Measurements from ENCODE around the gene HOXC13.

HOXC13 gene

DNA sequence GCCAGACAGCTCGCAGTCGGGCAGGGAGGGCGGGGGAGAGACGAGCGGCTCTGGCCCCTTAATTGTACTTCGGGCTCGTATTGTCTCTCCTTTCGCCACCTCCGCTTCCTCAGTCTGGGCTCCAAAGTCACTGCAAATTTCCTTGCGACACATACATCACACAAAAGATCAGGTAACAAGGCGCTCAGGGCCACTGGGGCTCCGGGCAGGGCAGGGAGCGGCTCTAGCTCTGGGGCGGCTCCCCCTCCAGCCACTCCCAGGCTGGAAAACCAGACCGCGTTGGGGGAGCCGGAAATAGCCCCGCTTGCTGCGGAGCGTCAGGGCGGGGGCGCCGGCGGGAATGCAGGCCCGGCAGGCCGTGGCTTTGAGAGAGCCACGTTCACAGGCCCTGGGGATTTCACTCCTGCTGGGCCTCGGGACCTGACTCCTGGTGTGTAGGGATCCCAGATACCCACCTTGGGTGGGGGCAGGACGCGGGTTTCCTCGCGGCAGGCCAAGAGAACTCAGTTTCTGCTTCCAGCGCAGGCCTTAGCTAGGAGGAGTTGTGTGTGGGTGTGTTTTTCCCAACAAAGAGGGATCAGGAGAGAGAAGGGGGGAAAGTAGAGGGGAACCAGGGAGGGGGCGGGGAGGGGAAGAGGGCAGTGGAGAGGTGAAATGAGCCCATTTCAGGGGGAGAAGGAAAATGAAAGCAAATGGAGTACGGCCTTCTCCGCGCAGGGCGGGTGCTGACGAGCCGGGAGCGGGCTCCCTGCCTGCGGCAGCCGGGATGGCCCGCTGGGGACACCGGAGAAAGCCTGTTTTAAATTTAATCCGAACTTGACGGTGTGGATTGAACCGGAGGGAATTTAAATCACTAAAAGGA lies 57.0 kb downstream of the HOXC13 start:
- peak; percentile 73 for FAIRE-seq
